Measurements from ENCODE around the gene SF1.

DNA sequence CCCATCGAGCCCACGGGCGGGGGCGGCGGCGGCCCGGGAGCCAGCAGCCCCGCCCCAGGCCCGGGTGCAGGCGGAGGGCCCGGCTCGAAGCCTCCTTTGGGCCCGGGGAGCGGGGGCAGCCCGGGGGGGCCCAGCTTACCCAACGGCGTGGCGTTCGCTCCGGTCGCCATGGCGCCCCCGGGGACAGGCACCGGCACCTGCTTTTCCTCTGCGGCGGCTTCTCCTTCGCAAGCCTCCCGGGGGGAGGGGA is 194 bp downstream of the SF1 start:
- TF ChIP-seq YY1 (IDR thresholded peaks at IDR 0.05; ENCODE audit: insufficient read depth, insufficient read length) = no peak
- no peak for TF ChIP-seq ZNF274 (IDR thresholded peaks at IDR 0.05; ENCODE audit: low read depth, low read length)
